ENCODE measurements around the gene PDHA1. TPM values are rescaled to one million over a fixed set of nuclear protein-coding genes. Genes with fewer than 3 reads are reported as not detected.

Gene PDHA1
- total and polyA plus RNA-seq, 7 experiments from 2014 or later = 62.9 to 123 (median 116) TPM

- ATAC-seq (no peak), DNase-seq (no peak)
- no peaks in the 10 kb centered on the region for H3K4me1 ChIP-seq (ENCODE audit: control insufficient read depth in 2 of 2, insufficient read depth in 2 of 2, low read length in 2 of 2)
- no peaks in the 10 kb centered on the region for H3K36me3 Mint-ChIP-seq
- intact Hi-C loops (cut with micrococcal nuclease) = no loop called here
- no peaks in the 10 kb centered on the region for H3K36me3 ChIP-seq (ENCODE audit: control insufficient read depth in 2 of 3, insufficient read depth in 3 of 3, low read length in 3 of 3)
- H3K9me3 Mint-ChIP-seq = peaks cover 0 to 5% (median 0%) of the 10 kb centered on the region in 11 donors
- POLR2A ChIA-PET = no interaction called here
- H3K4me1 Mint-ChIP-seq = no peaks in the 10 kb centered on the region
- no peak overlapping the region for H3K4me3 ChIP-seq (ENCODE audit: low read length)
- H3K4me3 Mint-ChIP-seq = no peak overlapping the region
- H3K27ac ChIP-seq (ENCODE audit: low read depth, low read length) = no peak overlapping the region
- H3K9me3 ChIP-seq (ENCODE audit: control insufficient read depth in 2 of 3, low read length in 3 of 3) = no peaks in the 10 kb centered on the region
- H3K27ac Mint-ChIP-seq = no peak overlapping the region
- H3K27me3 ChIP-seq (ENCODE audit: control insufficient read depth in 2 of 2, insufficient read depth in 2 of 2, low read length in 2 of 2) = no peaks in the 10 kb centered on the region
- CTCF ChIA-PET = no interaction called here
- H3K27me3 Mint-ChIP-seq = peaks cover 0 to 16% (median 9%) of the 10 kb centered on the region in 5 donors
These were observed 66.5 kb downstream of the PDHA1 start for GRCh38 chrX:19410259-19410658.

Other genes starting within 250 kb of the PDHA1 start
- not detected for gene ADGRG2, start 221.5 kb upstream of the PDHA1 start, total RNA-seq
- under 1 TPM in 1 of 2 donors, not detected in 1; 0.08 TPM for gene ADGRG2, start 221.5 kb upstream of the PDHA1 start, polyA plus RNA-seq
- gene MAP3K15, start 171.6 kb downstream of the PDHA1 start, total RNA-seq = under 1 TPM in 1 of 5 experiments, not detected in 4; 0.10 TPM
- under 1 TPM in 1 of 2 donors, not detected in 1; 0.04 TPM for gene MAP3K15, start 171.6 kb downstream of the PDHA1 start, polyA plus RNA-seq

Data from naive thymus-derived CD4-positive, alpha-beta T cell (primary cell).